H1 (cell line): ENCODE results near the gene KIR2DL1. TPM values are rescaled to one million over a fixed set of nuclear protein-coding genes. Genes with fewer than 3 reads are reported as not detected.
"Not testable (repeated sequence)": the region's sequence is repeated elsewhere in the genome, so short reads cannot be mapped to it uniquely, and the experiment has no call there.

Experiments used
- CTCF ChIA-PET: fragments of 300-600 bp; sonication (Branson Sonifier 250); formaldehyde crosslinking; loops from one replicate; lab custom pipeline; 2021; ENCODE audit not compliant: partially characterized antibody; lab: Charles Lee
- POLR2A ChIA-PET: fragments of 300-600 bp; sonication (Branson Sonifier 250); formaldehyde crosslinking; loops from one replicate; lab custom pipeline; 2021; ENCODE audit warnings: inconsistent platforms; ENCODE audit not compliant: partially characterized antibody; lab: Charles Lee
- DNase-seq, 2 experiments: peaks; one replicate each; pipeline versions ENCODE4 v3.0.0 to v3.0.0-alpha.2; 2010 to 2022; ENCODE audit warnings: low spot score in 2 of 2, low read depth in 1 of 2, mixed read lengths in 1 of 2
- FAIRE-seq: peaks from 2 replicates; lab custom pipeline; 2011; peaks lifted over from hg19 to GRCh38; lab: Jason Lieb, UNC
- H2AFZ ChIP-seq: 2 replicates; pipeline ENCODE4 v1.8.1; 2012; ENCODE audit warnings: low read length, inconsistent platforms
- H2AK5ac ChIP-seq: 2 replicates; pipeline ENCODE4 v1.6.1; 2013; ENCODE audit warnings: low read depth, low read length
- H2BK120ac ChIP-seq: replicated peaks from 2 replicates; pipeline ENCODE3; 2013; ENCODE audit warnings: low read depth, low read length, inconsistent platforms
- H2BK12ac ChIP-seq: 2 replicates; pipeline ENCODE4 v1.6.1; 2013; ENCODE audit warnings: low read depth, low read length
- H2BK15ac ChIP-seq: 2 replicates; pipeline ENCODE4 v1.6.1; 2013; ENCODE audit warnings: low read length
- H2BK20ac ChIP-seq: 2 replicates; pipeline ENCODE4 v1.6.1; 2013; ENCODE audit warnings: low read length
- H2BK5ac ChIP-seq: 2 replicates; pipeline ENCODE4 v1.6.1; 2013; ENCODE audit warnings: low read depth, low read length
- H3K14ac ChIP-seq: 2 replicates; pipeline ENCODE4 v1.6.1; 2013; ENCODE audit warnings: inconsistent platforms; ENCODE audit not compliant: insufficient read length
- H3K18ac ChIP-seq: 2 replicates; pipeline ENCODE4 v1.6.1; 2013; ENCODE audit warnings: low read length; ENCODE audit errors: extremely low read depth
- H3K23ac ChIP-seq: 2 replicates; pipeline ENCODE4 v1.6.1; 2013; ENCODE audit warnings: inconsistent platforms; ENCODE audit not compliant: insufficient read length
- H3K23me2 ChIP-seq: 2 replicates; pipeline ENCODE4 v1.6.1; 2013; ENCODE audit warnings: low read depth, low read length
- H3K27ac ChIP-seq: 2 replicates; pipeline ENCODE4 v1.6.1; 2011; ENCODE audit warnings: low read depth, low read length, inconsistent platforms
- H3K27me3 ChIP-seq, 4 experiments: replicated peaks in 1 of 4; 1 replicate in 1 of 4; 2 replicates in 3 of 4; pipeline versions ENCODE4 v1.6.1 to v1.8.1; 2011 to 2013; ENCODE audit warnings: low read length in 3 of 4, mild to moderate bottlenecking in 3 of 4, inconsistent platforms in 2 of 4, mixed read lengths in 2 of 4, moderate library complexity in 1 of 4; ENCODE audit not compliant: control insufficient read depth in 3 of 4, insufficient read depth in 3 of 4; ENCODE audit errors: extremely low read depth in 1 of 4
- H3K36me3 ChIP-seq, 4 experiments: 2 replicates each; pipeline versions ENCODE4 v1.6.1 to v1.8.1; 2011 to 2013; ENCODE audit warnings: mild to moderate bottlenecking in 4 of 4, low read length in 3 of 4, moderate library complexity in 2 of 4, control low read depth in 1 of 4, inconsistent platforms in 1 of 4; ENCODE audit not compliant: insufficient read depth in 4 of 4, control insufficient read depth in 2 of 4
- H3K4ac ChIP-seq: replicated peaks from 2 replicates; pipeline ENCODE3; 2013; ENCODE audit warnings: low read length, low read depth, mixed read lengths, inconsistent platforms; ENCODE audit not compliant: insufficient read length
- H3K4me1 ChIP-seq, 4 experiments: replicated peaks in 1 of 4; 1 replicate in 1 of 4; 2 replicates in 3 of 4; pipeline versions ENCODE4 v1.6.1 to v1.8.1; 2011 to 2013; ENCODE audit warnings: low read length in 3 of 4, inconsistent platforms in 2 of 4, mixed read lengths in 1 of 4; ENCODE audit not compliant: insufficient read depth in 4 of 4, control insufficient read depth in 3 of 4
- H3K4me2 ChIP-seq, 2 experiments: 2 replicates each; pipeline versions ENCODE4 v1.6.1 to v1.8.1; 2011 to 2013; ENCODE audit warnings: low read depth in 2 of 2, low read length in 2 of 2, control low read depth in 1 of 2, inconsistent platforms in 1 of 2, mild to moderate bottlenecking in 1 of 2; ENCODE audit not compliant: insufficient read depth in 1 of 2
- H3K4me3 ChIP-seq, 4 experiments: fragments of 200-600, 300-600 bp in 1 of 4; sonication (generic), shearing (Covaris generic), sonication (Bioruptor Twin) in 1 of 4; 2 replicates each; pipeline versions ENCODE4 v1.5.1 to v1.8.1; 2011 to 2016; ENCODE audit warnings: low read length in 4 of 4, low read depth in 3 of 4, control low read depth in 2 of 4, inconsistent platforms in 2 of 4, mild to moderate bottlenecking in 2 of 4, mixed read lengths in 1 of 4, moderate library complexity in 1 of 4; ENCODE audit not compliant: insufficient read depth in 2 of 4; ENCODE audit errors: extremely low read depth in 1 of 4
- H3K56ac ChIP-seq: replicated peaks from 2 replicates; pipeline ENCODE3; 2013; ENCODE audit warnings: low read depth, mild to moderate bottlenecking, mixed read lengths, low read length, inconsistent platforms; ENCODE audit not compliant: insufficient read length
- H3K79me1 ChIP-seq: 2 replicates; pipeline ENCODE4 v1.6.1; 2013; ENCODE audit warnings: low read depth, low read length, control low read depth
- H3K79me2 ChIP-seq, 2 experiments: 2 replicates each; pipeline versions ENCODE4 v1.6.1 to v1.8.1; 2012 to 2013; ENCODE audit warnings: low read length in 2 of 2, mild to moderate bottlenecking in 2 of 2, inconsistent platforms in 1 of 2; ENCODE audit not compliant: insufficient read depth in 2 of 2, control insufficient read depth in 1 of 2
- H3K9ac ChIP-seq, 4 experiments: replicated peaks in 1 of 4; 1 replicate in 1 of 4; 2 replicates in 3 of 4; pipeline versions ENCODE4 v1.6.1 to v1.8.1; 2011 to 2013; ENCODE audit warnings: low read depth in 3 of 4, low read length in 3 of 4, control low read depth in 2 of 4, mild to moderate bottlenecking in 2 of 4, moderate library complexity in 2 of 4, inconsistent platforms in 1 of 4; ENCODE audit errors: extremely low read depth in 1 of 4
- H3K9me3 ChIP-seq, 2 experiments: 2 replicates each; pipeline versions ENCODE4 v1.6.1 to v1.8.1; 2012 to 2013; ENCODE audit warnings: mild to moderate bottlenecking in 2 of 2, moderate library complexity in 2 of 2, control low read depth in 1 of 2, inconsistent platforms in 1 of 2, low read depth in 1 of 2, low read length in 1 of 2, mixed read lengths in 1 of 2; ENCODE audit not compliant: insufficient read depth in 2 of 2
- H4K20me1 ChIP-seq, 2 experiments: replicated peaks in 1 of 2; 2 replicates each; pipeline versions ENCODE3 to v1.8.1; 2011 to 2013; ENCODE audit warnings: inconsistent platforms in 2 of 2, low read length in 2 of 2, mild to moderate bottlenecking in 1 of 2; ENCODE audit not compliant: insufficient read depth in 2 of 2, control insufficient read depth in 1 of 2
- H4K5ac ChIP-seq: 2 replicates; pipeline ENCODE4 v1.6.1; 2013; ENCODE audit warnings: low read length, low read depth, mixed read lengths, inconsistent platforms; ENCODE audit not compliant: insufficient read length
- H4K8ac ChIP-seq: 2 replicates; pipeline ENCODE4 v1.8.0; 2013; ENCODE audit warnings: mild to moderate bottlenecking, moderate library complexity, low read length, inconsistent platforms; ENCODE audit not compliant: insufficient read depth; ENCODE audit errors: extremely low read depth
- H4K91ac ChIP-seq: replicated peaks from 2 replicates; pipeline ENCODE3; 2013; ENCODE audit warnings: low read length, mixed read lengths, inconsistent platforms; ENCODE audit not compliant: insufficient read length
- BCL11A ChIP-seq, 2 experiments: IDR thresholded peaks; one replicate each; pipeline ENCODE4 v1.6.1; 2011; ENCODE audit warnings: low read depth in 2 of 2, low read length in 2 of 2, mild to moderate bottlenecking in 2 of 2
- CBX8 ChIP-seq: fragments of 300-800, 300-1000 bp; sonication (generic); IDR thresholded peaks from 2 replicates; pipeline ENCODE4 v1.7.1; 2016; ENCODE audit warnings: low read depth, low read length, borderline replicate concordance
- EGR1 ChIP-seq: IDR thresholded peaks from 2 replicates; pipeline ENCODE4 v1.6.1; 2011; ENCODE audit warnings: low read depth, low read length, borderline replicate concordance
- EZH2 ChIP-seq: fragments of 200-600 bp; sonication (generic); IDR thresholded peaks from 2 replicates; pipeline ENCODE4 v1.7.1; 2012; ENCODE audit warnings: low read depth, mild to moderate bottlenecking, moderate library complexity, low read length, inconsistent platforms; ENCODE audit not compliant: severe bottlenecking
- PHF8 ChIP-seq: fragments of 200-600 bp; sonication (generic); conservative IDR thresholded peaks from 2 replicates; pipeline ENCODE4 v1.7.1; 2012; ENCODE audit warnings: low read depth, mild to moderate bottlenecking, inconsistent platforms, low read length, moderate library complexity
- TAF1 ChIP-seq: IDR thresholded peaks from 2 replicates; pipeline ENCODE4 v1.6.1; 2011; ENCODE audit warnings: mild to moderate bottlenecking, low read depth, low read length
- WGBS, 2 experiments: shearing (Covaris generic) in 1 of 2; methylation state at CpG; one replicate each; pipeline versions ENCODE4 v1.1.6 to v1.1.7; 2013 to 2015; ENCODE audit warnings: low lambda C conversion rate in 2 of 2, mixed read lengths in 2 of 2, inconsistent platforms in 1 of 2, low coverage in 1 of 2, missing lambda C conversion rate in 1 of 2; ENCODE audit not compliant: insufficient replicate concordance in 2 of 2, insufficient coverage in 1 of 2, insufficient read length in 1 of 2; ENCODE audit errors: extremely low coverage in 1 of 2, missing lambda C conversion rate in 1 of 2; 5-methylcytosine and 5-hydroxymethylcytosine counted together
- polyA plus RNA-seq, 7 experiments: library from polyadenylated mRNA; depleted of rRNA in 3 of 7; stranded (reverse) in 5 of 7; unstranded in 2 of 7; fragments of >200 nt in 5 of 7; fragments of 200-250 nt in 2 of 7; gene quantifications; 1 replicate in 5 of 7; 2 replicates in 1 of 7; 4 replicates in 1 of 7; pipeline versions ENCODE4 v1.2.1 to v1.2.3, GENCODE V29; 2011 to 2013; ENCODE audit warnings: missing spikeins in 2 of 7, mixed read lengths in 2 of 7
- total RNA-seq: library from RNA; stranded (reverse); fragmentation: NEBNext Ultra II Directional; extraction: Animal tissue kit (Norgen Biotek cat#: 25700); gene quantifications from 2 replicates; pipeline ENCODE4 v1.2.1, GENCODE V29; 2021

Gene KIR2DL1
- total and polyA plus RNA-seq, 2 of the 8 experiments (the other 6 are each of a cell fraction or from before 2014, with no cell fraction given), result not detected

- TF ChIP-seq CBX8 (no peak), TAF1 (no peak), EZH2 (no peak), EGR1 (no peak), BCL11A (IDR thresholded peaks at IDR 0.05; ENCODE audit: low read depth in 2 of 2, low read length in 2 of 2) (no peak), PHF8 (no peak)
- TF ChIP-seq, all 59 proteins: peak for 0
These were observed 36.9 kb downstream of the KIR2DL1 start (continued) for GRCh38 chr19:54806516-54806838.

GRCh38 chr19:54814571-54814970, 45.0 kb downstream of the KIR2DL1 start:
- peaks cover 72 to 87% of the 10 kb centered on the region in 2 experiments for H3K9me3 ChIP-seq
- H3K23ac ChIP-seq, H3K14ac ChIP-seq, H2BK120ac ChIP-seq, H3K18ac ChIP-seq, H2AFZ ChIP-seq, H2BK12ac ChIP-seq, H3K4ac ChIP-seq, H2AK5ac ChIP-seq, H3K79me1 ChIP-seq, H3K23me2 ChIP-seq, H3K79me2 ChIP-seq, H3K4me1 ChIP-seq, POLR2A ChIA-PET, H3K27me3 ChIP-seq, H3K9ac ChIP-seq, CTCF ChIA-PET, H4K91ac ChIP-seq, H2BK15ac ChIP-seq, H2BK5ac ChIP-seq, H3K4me2 ChIP-seq, H4K8ac ChIP-seq, H4K20me1 ChIP-seq, H2BK20ac ChIP-seq, FAIRE-seq, H4K5ac ChIP-seq, H3K56ac ChIP-seq, DNase-seq, H3K27ac ChIP-seq, H3K4me3 ChIP-seq, H3K36me3 ChIP-seq: not testable (repeated sequence)
- WGBS, 2 experiments, result 62% methylated on average over 3 of the region's 3 CpGs; no CpG with 5 or more reads in 1 of the 2 experiments
